Tibial nerve (tissue), 4 donors: ENCODE measurements around the gene SYT15B. TPM values are rescaled to one million over a fixed set of nuclear protein-coding genes. Genes with fewer than 3 reads are reported as not detected.
"Not testable (repeated sequence)": the region's sequence is repeated elsewhere in the genome, so short reads cannot be mapped to it uniquely, and the experiment has no call there.

Experiments used
- DNase-seq, 2 donors: peaks; one replicate each; pipeline ENCODE4 v3.0.0-alpha.2; 2019; ENCODE audit warnings: low spot score in 2 of 2
- H3K27ac ChIP-seq, 4 donors: fragments of 200-600 bp; sonication (generic) in 3 of 4; one replicate each; pipeline ENCODE4 v1.5.1; 2017 to 2019; ENCODE audit warnings: mild to moderate bottlenecking in 1 of 4
- H3K27me3 ChIP-seq, 2 donors: fragments of 200-600 bp; sonication (generic) in 1 of 2; one replicate each; pipeline versions ENCODE4 v1.5.1 to v1.6.0; 2017 to 2019
- H3K36me3 ChIP-seq, 3 donors: fragments of 200-600 bp; sonication (generic); one replicate each; pipeline ENCODE4 v1.5.1; 2018 to 2019
- H3K4me1 ChIP-seq, 4 donors: fragments of 200-600 bp; sonication (generic) in 3 of 4; one replicate each; pipeline ENCODE4 v1.5.1; 2017 to 2019
- H3K4me3 ChIP-seq, 4 donors: fragments of 200-600 bp; sonication (generic) in 3 of 4; one replicate each; pipeline ENCODE4 v1.5.1; 2017 to 2019; ENCODE audit warnings: mild to moderate bottlenecking in 1 of 4, moderate library complexity in 1 of 4
- H3K9me3 ChIP-seq, 4 donors: fragments of 200-600 bp; sonication (generic) in 3 of 4; one replicate each; pipeline ENCODE4 v1.5.1; 2017 to 2019
- CTCF ChIP-seq, 5 experiments: fragments of 200-600 bp in 3 of 5; fragments of 450-650 bp in 2 of 5; sonication (generic) in 3 of 5; IDR thresholded peaks; one replicate each; pipeline ENCODE4 v1.5.1; 2016 to 2019; ENCODE audit warnings: antibody characterized with exemption in 5 of 5, mild to moderate bottlenecking in 3 of 5, moderate library complexity in 2 of 5
- WGBS, 2 donors: methylation state at CpG; one replicate each; pipeline ENCODE4 v1.1.5; 2018; 5-methylcytosine and 5-hydroxymethylcytosine counted together
- total RNA-seq, 4 donors: library from RNA; depleted of rRNA; stranded (reverse); fragments of >200 nt; gene quantifications; one replicate each; pipeline ENCODE4 v1.1.0, GENCODE V29; 2016

The SYT15B gene
- 10 to 100 TPM in 2 of 4 donors, 1 to 10 TPM in 2; 4.6 to 15.5 (median 8.8) TPM for total RNA-seq

- not testable (repeated sequence) for H3K4me1 ChIP-seq, H3K27me3 ChIP-seq, H3K36me3 ChIP-seq, DNase-seq, H3K27ac ChIP-seq, H3K9me3 ChIP-seq
- peak within 1 kb of the TSS in 1 of 4 donors; percentile 45 for H3K4me3 ChIP-seq
- whole genome bisulfite sequencing, 2 donors = 81% methylated on average over 7 of the region's 33 CpGs; no CpG with 5 or more reads in 1 of the 2 donors
These were observed at the start of gene SYT15B for GRCh38 chr10:47763554-47764175. Gene SYT15B, minus strand, starts transcription at chr10:47763592. Its CDS starts 952 bp downstream, at chr10:47762640.

GRCh38 chr10:47779590-47779989 lies 16.2 kb upstream of the SYT15B start:
- not testable (repeated sequence) for DNase-seq, H3K27ac ChIP-seq
- WGBS, 2 donors = no CpG with 5 or more reads among the region's 4 CpGs

GRCh38 chr10:47775361-47776231 lies 12.2 kb upstream of the SYT15B start:
- peak in 1 of 5 experiments; percentile 26 for TF ChIP-seq CTCF (IDR thresholded peaks at IDR 0.05)
- H3K4me3 ChIP-seq, H3K9me3 ChIP-seq, H3K27ac ChIP-seq, H3K27me3 ChIP-seq, H3K36me3 ChIP-seq, H3K4me1 ChIP-seq: not testable (repeated sequence)
- peak in 1 of 2 donors; percentile 19 for DNase-seq
- 18 to 22% methylated on average over 4 of the region's 6 CpGs for WGBS, 2 donors

More at GRCh38 chr10:47779590-47779989, 16.2 kb upstream of the SYT15B start:
- not testable (repeated sequence) for H3K27me3 ChIP-seq, H3K36me3 ChIP-seq, H3K9me3 ChIP-seq, H3K4me3 ChIP-seq, H3K4me1 ChIP-seq

GRCh38 chr10:47770745-47771144 lies 7.4 kb upstream of the SYT15B start:
- WGBS, 2 donors = no CpG with 5 or more reads among the region's 2 CpGs
- not testable (repeated sequence) for H3K4me1 ChIP-seq, H3K27ac ChIP-seq, H3K36me3 ChIP-seq, H3K9me3 ChIP-seq, DNase-seq, H3K4me3 ChIP-seq, H3K27me3 ChIP-seq

GRCh38 chr10:47768578-47769115 lies 5.3 kb upstream of the SYT15B start:
- not testable (repeated sequence) for H3K27ac ChIP-seq, H3K27me3 ChIP-seq, H3K4me3 ChIP-seq, H3K4me1 ChIP-seq, DNase-seq, H3K9me3 ChIP-seq, H3K36me3 ChIP-seq
- 61 to 64% methylated on average over 3 of the region's 7 CpGs for WGBS, 2 donors

- WGBS, 2 donors = 29 to 45% methylated on average over 1 to 2 of the region's 3 CpGs
- H3K27ac ChIP-seq, H3K27me3 ChIP-seq, H3K4me3 ChIP-seq, H3K36me3 ChIP-seq, DNase-seq, H3K4me1 ChIP-seq, H3K9me3 ChIP-seq: not testable (repeated sequence)
These were observed 4.7 kb upstream of the SYT15B start for GRCh38 chr10:47768085-47768484.

- H3K9me3 ChIP-seq, DNase-seq, H3K27ac ChIP-seq, H3K4me1 ChIP-seq, H3K27me3 ChIP-seq, H3K4me3 ChIP-seq, H3K36me3 ChIP-seq: not testable (repeated sequence)
- WGBS, 2 donors = 68 to 73% methylated on average over 3 of the region's 5 CpGs
These were observed 3.8 kb upstream of the SYT15B start for GRCh38 chr10:47767236-47767635.

GRCh38 chr10:47765232-47765631 lies 1.8 kb upstream of the SYT15B start:
- H3K36me3 ChIP-seq, H3K9me3 ChIP-seq, H3K4me1 ChIP-seq, H3K27ac ChIP-seq, DNase-seq, H3K4me3 ChIP-seq, H3K27me3 ChIP-seq: not testable (repeated sequence)
- WGBS, 2 donors = no CpG with 5 or more reads among the region's 4 CpGs

GRCh38 chr10:47762674-47763553 lies 478 bp downstream of the SYT15B start:
- H3K27me3 ChIP-seq, H3K4me1 ChIP-seq, DNase-seq, H3K36me3 ChIP-seq, H3K9me3 ChIP-seq, H3K27ac ChIP-seq: not testable (repeated sequence)
- H3K4me3 ChIP-seq = peak overlapping the region in 1 of 4 donors; percentile 45
- 3 to 17% methylated on average over 7 to 27 of the region's 80 CpGs for WGBS, 2 donors

GRCh38 chr10:47758855-47759254 lies 4.5 kb downstream of the SYT15B start:
- not testable (repeated sequence) for H3K4me3 ChIP-seq, H3K4me1 ChIP-seq, H3K36me3 ChIP-seq, H3K27me3 ChIP-seq, H3K27ac ChIP-seq, DNase-seq, H3K9me3 ChIP-seq
- WGBS, 2 donors = no CpG with 5 or more reads among the region's 11 CpGs

- not testable (repeated sequence) for DNase-seq, H3K36me3 ChIP-seq, H3K27me3 ChIP-seq, H3K4me1 ChIP-seq, H3K27ac ChIP-seq, H3K4me3 ChIP-seq, H3K9me3 ChIP-seq
- no CpG with 5 or more reads among the region's 13 CpGs for WGBS, 2 donors
These were observed 7.2 kb downstream of the SYT15B start for GRCh38 chr10:47756169-47756568.

GRCh38 chr10:47753871-47754270 lies 9.5 kb downstream of the SYT15B start:
- WGBS, 2 donors = no CpG with 5 or more reads among the region's 24 CpGs
- not testable (repeated sequence) for H3K27ac ChIP-seq, H3K4me1 ChIP-seq, H3K9me3 ChIP-seq, H3K27me3 ChIP-seq, H3K36me3 ChIP-seq, DNase-seq, H3K4me3 ChIP-seq
